Heart right ventricle (tissue), 16 donors: ENCODE measurements around the gene BMPR1A. TPM values are rescaled to one million over a fixed set of nuclear protein-coding genes. Genes with fewer than 3 reads are reported as not detected.

Source experiments
- ATAC-seq, 8 donors: fragments of 200-7000 bp; cut with Tn5 transposase; one replicate each; pipeline ENCODE4 v1.9.1; 2020; ENCODE audit warnings: mild to moderate bottlenecking in 8 of 8, moderate library complexity in 8 of 8, moderate number of reproducible peaks in 1 of 8
- DNase-seq, 2 donors: peaks; one replicate each; pipeline ENCODE4 v3.0.0-alpha.2; 2020
- H3K27ac ChIP-seq, 10 donors: fragments of 200-600 bp; sonication (generic) in 2 of 10; one replicate each; pipeline versions ENCODE4 v1.5.0 to v1.8.0; 2020 to 2022; ENCODE audit warnings: mild to moderate bottlenecking in 3 of 10
- H3K27me3 ChIP-seq, 7 donors: fragments of 200-600 bp; one replicate each; pipeline ENCODE4 v1.8.0; 2021 to 2022; ENCODE audit warnings: mild to moderate bottlenecking in 2 of 7
- H3K36me3 ChIP-seq, 9 donors: fragments of 200-600 bp; sonication (generic) in 1 of 9; one replicate each; pipeline versions ENCODE4 v1.5.0 to v1.8.0; 2020 to 2022; ENCODE audit warnings: mild to moderate bottlenecking in 2 of 9
- H3K4me1 ChIP-seq, 9 donors: fragments of 200-600 bp; sonication (generic) in 1 of 9; one replicate each; pipeline versions ENCODE4 v1.5.0 to v1.8.0; 2020 to 2022; ENCODE audit warnings: mild to moderate bottlenecking in 4 of 9
- H3K4me3 ChIP-seq, 10 donors: fragments of 200-600 bp; sonication (generic) in 2 of 10; one replicate each; pipeline versions ENCODE4 v1.5.0 to v1.8.0; 2020 to 2022; ENCODE audit warnings: mild to moderate bottlenecking in 7 of 10, moderate library complexity in 2 of 10
- H3K9me3 ChIP-seq, 11 donors: fragments of 200-600 bp in 10 of 11; sonication (generic) in 2 of 11; one replicate each; pipeline versions ENCODE4 v1.5.0 to v1.8.0; 2013 to 2022; ENCODE audit warnings: mild to moderate bottlenecking in 2 of 11, control low read depth in 1 of 11, moderate library complexity in 1 of 11
- CTCF ChIP-seq, 9 donors: fragments of 200-600 bp; sonication (generic) in 2 of 9; IDR thresholded peaks; one replicate each; pipeline versions ENCODE4 v1.5.0 to v1.8.0; 2021 to 2022; ENCODE audit warnings: antibody characterized with exemption in 9 of 9, mild to moderate bottlenecking in 5 of 9, moderate library complexity in 1 of 9
- WGBS, 2 donors: extraction: QIAGEN DNeasy Blood & Tissue Kit; methylation state at CpG; one replicate each; pipeline ENCODE4 v1.1.7; 2013; ENCODE audit warnings: inconsistent platforms in 1 of 2; 5-methylcytosine and 5-hydroxymethylcytosine counted together
- intact Hi-C, 10 donors: fragments of 100-400 bp; cut with DNase I; formaldehyde crosslinking; loops; one replicate each; pipeline versions ENCODE4 v1.11.1 to v1.14.2; 2022
- polyA plus RNA-seq, 2 donors: library from polyadenylated mRNA; stranded (reverse); fragments of 200-250 nt; gene quantifications; one replicate each; pipeline ENCODE4 v1.2.3, GENCODE V29; 2013
- total RNA-seq, 10 donors: library from RNA; stranded (reverse); fragmentation: NEBNext Ultra II Directional in 3 of 10; extraction: Animal tissue kit (Norgen Biotek cat#: 25700) in 3 of 10; gene quantifications; one replicate each; pipeline versions ENCODE4 v1.2.1 to v1.2.4, GENCODE V29; 2021 to 2023
- donor health status: Arrhythmogenic right ventricular cardiomyopathy.
- donor health status: ischemic (EF 13 %, LVEDD 7.1; RV severe dilation, severe dysfunction).
- donor health status: healthy with polysubstance abuse.
- donor health status: DM: no; HTN: yes; CAD: no.
- donor health status: DM: no; HTN: no; CAD: no.
- donor health status: ischemic (EF 25% LVEDD 6.9; RV normal size, moderate dysfunction).
- donor health status: ischemic (EF 25% LVEDD 5.7; RV mildly dilated, moderate dysfunction).
- donor health status: healthy.
- donor health status: DM: yes; HTN: yes; CAD: no.
- donor health status: Ischemic cardiomyopathy.
- donor health status: ischemic (EF 35%, LVEDD 5.7; RV mildly dilated, moderate dysfunction).
- donor health status: nonischemic (EF 11% LVEDD 7.7; RV severe dilation, severe dysfunction).
- donor health status: DM: yes; HTN: yes; CAD: no.
- donor health status: PGD.
- donor health status: ischemic (EF 29% LVEDD 5.4; RV normal size, mild dysfunction).
- donor health status: nonischemic (EF 23%, LVEDD 6.1; RV moderate dilation, normal function).

The BMPR1A gene
- total and polyA plus RNA-seq, 12 donors, result 6.7 to 69.0 (median 45.6) TPM

DNA sequence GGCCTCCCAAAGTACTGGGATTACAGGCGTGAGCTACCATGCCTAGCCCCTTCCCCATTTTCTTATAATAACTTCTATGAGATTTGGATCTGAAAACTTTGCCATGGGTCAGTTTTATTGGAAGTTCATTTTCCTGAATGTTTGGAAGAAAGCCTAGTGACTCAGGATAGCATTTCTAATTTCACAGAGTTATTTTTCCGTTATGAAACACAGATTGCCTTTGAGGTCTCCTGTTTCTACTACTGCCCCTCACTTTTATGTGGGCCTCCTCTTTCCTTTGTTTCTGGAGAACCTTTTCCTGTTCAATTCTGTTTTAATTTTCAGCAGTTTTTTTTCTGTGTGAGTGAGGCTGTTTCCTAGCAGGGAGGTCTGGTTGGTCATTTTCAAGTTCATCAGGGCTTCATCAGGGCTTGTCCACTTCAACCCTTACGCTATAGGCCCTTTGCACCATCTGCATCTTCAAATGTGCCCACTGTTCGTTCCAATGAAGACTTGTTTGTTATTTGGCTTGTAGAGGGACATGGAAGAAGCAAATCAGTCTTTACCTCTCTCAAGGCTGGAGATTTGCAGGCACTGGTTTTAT lies 58.7 kb downstream of the BMPR1A start:
- 73 to 81% methylated on average over 4 of the region's 4 CpGs for WGBS, 2 donors
- ATAC-seq, result peak in 2 of 8 donors; percentile 35 to 42
- intact Hi-C loops, result no loop called here
- H3K4me1 ChIP-seq, result peaks cover 3 to 33% (median 23%) of the 10 kb centered on the region in 9 donors
- H3K27me3 ChIP-seq, result peaks cover 0 to 9% (median 0%) of the 10 kb centered on the region in 7 donors
- no peak for TF ChIP-seq CTCF (IDR thresholded peaks at IDR 0.05)
- no peaks in the 10 kb centered on the region for H3K36me3 ChIP-seq
- no peak overlapping the region for H3K4me3 ChIP-seq
- DNase-seq, result no peak
- H3K9me3 ChIP-seq, result no peaks in the 10 kb centered on the region
- peak overlapping the region in 6 of 10 donors; percentile 19 to 59 (median 38) for H3K27ac ChIP-seq

DNA sequence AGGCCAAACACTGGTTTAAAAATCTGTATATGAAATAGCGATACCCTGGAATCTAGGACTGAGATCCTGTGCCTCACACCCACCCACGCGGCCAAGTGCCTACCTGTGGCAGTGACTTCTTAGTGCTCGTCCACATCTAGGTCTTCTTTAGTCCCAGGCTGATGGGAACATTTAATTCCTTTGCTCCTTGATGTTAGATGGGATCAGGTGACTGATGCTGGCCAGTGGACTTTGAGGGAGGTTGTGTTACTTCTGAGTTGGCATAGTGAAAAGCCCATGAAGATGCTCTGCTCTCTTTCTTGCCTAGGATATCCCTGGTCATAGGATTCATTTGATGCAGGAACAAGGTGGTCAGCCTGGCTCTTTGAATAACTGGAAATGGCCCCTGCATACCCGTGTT lies 59.2 kb downstream of the BMPR1A start:
- H3K27me3 ChIP-seq, result peaks cover 0 to 9% (median 0%) of the 10 kb centered on the region in 7 donors
- DNase-seq (no peak), ATAC-seq (no peak)
- no peak overlapping the region for H3K4me3 ChIP-seq
- no peak for TF ChIP-seq CTCF (IDR thresholded peaks at IDR 0.05)
- peak overlapping the region in 4 of 10 donors; percentile 29 to 59 (median 38) for H3K27ac ChIP-seq
- 82 to 85% methylated on average over 5 of the region's 5 CpGs for WGBS, 2 donors
- intact Hi-C loops, result no loop called here
- H3K36me3 ChIP-seq, result no peaks in the 10 kb centered on the region
- no peaks in the 10 kb centered on the region for H3K9me3 ChIP-seq
- H3K4me1 ChIP-seq, result peaks cover 3 to 33% (median 23%) of the 10 kb centered on the region in 9 donors

DNA sequence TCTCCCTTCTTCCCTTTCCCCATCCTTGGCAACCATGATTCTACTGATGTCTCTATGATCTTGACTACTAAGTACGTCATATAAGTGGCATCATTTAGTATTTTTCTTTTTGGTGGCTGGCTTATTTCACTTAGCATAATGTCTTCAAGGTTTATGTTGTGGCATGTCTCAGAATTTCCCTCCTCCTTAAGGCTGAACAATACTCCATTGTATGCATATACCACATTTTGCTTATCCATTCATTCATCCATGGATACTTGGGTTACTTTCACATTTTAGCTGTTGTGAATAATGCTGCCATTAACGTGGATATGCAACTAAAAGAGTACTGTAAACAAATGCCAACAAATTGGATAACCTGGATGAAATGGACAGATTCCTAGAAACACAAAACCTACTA lies 60.8 kb downstream of the BMPR1A start:
- Histone ChIP-seq H3K4me3 (no peak overlapping the region), H3K4me1 (peaks cover 3 to 38% (median 26%) of the 10 kb centered on the region in 9 donors), H3K36me3 (no peaks in the 10 kb centered on the region), H3K9me3 (no peaks in the 10 kb centered on the region), H3K27me3 (peaks cover 0 to 9% (median 0%) of the 10 kb centered on the region in 7 donors), H3K27ac (no peak overlapping the region)
- intact Hi-C loops, result no loop called here
- DNase-seq, result no peak
- no peak for TF ChIP-seq CTCF (IDR thresholded peaks at IDR 0.05)
- 84 to 85% methylated on average over 2 of the region's 2 CpGs for WGBS, 2 donors
- ATAC-seq, result no peak

- Histone ChIP-seq H3K4me1 (peaks cover 3 to 41% (median 16%) of the 10 kb centered on the region in 9 donors), H3K27ac (no peak overlapping the region), H3K27me3 (peaks cover 0 to 9% (median 0%) of the 10 kb centered on the region in 7 donors), H3K4me3 (no peak overlapping the region), H3K36me3 (no peaks in the 10 kb centered on the region), H3K9me3 (no peaks in the 10 kb centered on the region)
- DNase-seq (no peak), ATAC-seq (no peak)
- 78 to 90% methylated on average over 6 of the region's 6 CpGs for WGBS, 2 donors
- intact Hi-C loops, result no loop called here
- TF ChIP-seq CTCF (IDR thresholded peaks at IDR 0.05), result no peak
Measured at GRCh38 chr10:86819567-86819966, 63.1 kb downstream of the BMPR1A start.
